Calu3 (cell line): ENCODE results near the gene SNTG2. TPM values are rescaled to one million over a fixed set of nuclear protein-coding genes. Genes with fewer than 3 reads are reported as not detected.

ENCODE experiments used
- BruUV-seq: library from RNA; stranded (reverse); fragments of 400-500 nt; replicated peaks from 2 replicates; lab custom pipeline; 2021; lab: Mats Ljungman, UMichigan
- CTCF ChIA-PET: fragments of 300-600 bp; sonication (Branson Sonifier 250); formaldehyde crosslinking; loops from one replicate; lab custom pipeline; 2022; ENCODE audit warnings: antibody characterized with exemption; lab: Charles Lee
- DNase-seq: peaks from one replicate; pipeline ENCODE4 v3.0.0; 2022
- H3K27ac Mint-ChIP-seq: one replicate; pipeline ENCODE4 v1.8.0; 2022; ENCODE audit warnings: mixed read lengths; ENCODE audit not compliant: unreplicated experiment
- H3K27me3 Mint-ChIP-seq: one replicate; pipeline ENCODE4 v1.8.0; 2022; ENCODE audit warnings: mixed read lengths; ENCODE audit not compliant: unreplicated experiment
- H3K36me3 Mint-ChIP-seq: one replicate; pipeline ENCODE4 v1.8.0; 2022; ENCODE audit warnings: mild to moderate bottlenecking, moderate library complexity, mixed read lengths; ENCODE audit not compliant: insufficient read depth, unreplicated experiment
- H3K4me1 Mint-ChIP-seq: one replicate; pipeline ENCODE4 v1.8.0; 2022; ENCODE audit warnings: mild to moderate bottlenecking, low read depth, mixed read lengths; ENCODE audit not compliant: unreplicated experiment
- H3K4me3 Mint-ChIP-seq: one replicate; pipeline ENCODE4 v1.8.0; 2022; ENCODE audit warnings: mild to moderate bottlenecking, low read depth, moderate library complexity, mixed read lengths; ENCODE audit not compliant: unreplicated experiment
- H3K9me3 Mint-ChIP-seq: one replicate; pipeline ENCODE4 v1.8.0; 2022; ENCODE audit warnings: low read depth, mixed read lengths; ENCODE audit not compliant: unreplicated experiment
- CTCF ChIP-seq: fragments of 200-600 bp; IDR thresholded peaks from one replicate; pipeline ENCODE4 v1.8.0; 2022; ENCODE audit warnings: antibody characterized with exemption; ENCODE audit not compliant: unreplicated experiment
- intact Hi-C: fragments of 100-400 bp; cut with micrococcal nuclease; formaldehyde crosslinking; loops from one replicate; pipeline ENCODE4 v1.10.0; 2022; ENCODE audit not compliant: unreplicated experiment
- total RNA-seq: library from RNA; stranded (reverse); gene quantifications from 2 replicates; pipeline ENCODE4 v1.2.3, GENCODE V29; 2022

Gene SNTG2
- total RNA-seq, 1 experiment from 2014 or later: not detected

GRCh38 chr2:1183300-1183699 lies 232.7 kb downstream of the SNTG2 start:
- peaks cover 19% of the 10 kb centered on the region for H3K9me3 Mint-ChIP-seq
- H3K27me3 Mint-ChIP-seq: no peaks in the 10 kb centered on the region
- intact Hi-C loops: no loop called here
- no TSS peak for BruUV-seq
- H3K36me3 Mint-ChIP-seq: no peaks in the 10 kb centered on the region
- no peaks in the 10 kb centered on the region for H3K4me1 Mint-ChIP-seq
- CTCF ChIA-PET: no interaction called here
- TF ChIP-seq CTCF: no peak
- H3K4me3 Mint-ChIP-seq: no peak overlapping the region
- H3K27ac Mint-ChIP-seq: no peak overlapping the region
- DNase-seq: no peak

GRCh38 chr2:1186421-1186820 lies 235.8 kb downstream of the SNTG2 start:
- CTCF ChIA-PET: no interaction called here
- Mint-ChIP-seq H3K9me3 (peaks cover 19% of the 10 kb centered on the region), H3K27me3 (no peaks in the 10 kb centered on the region), H3K27ac (no peak overlapping the region), H3K4me3 (no peak overlapping the region), H3K36me3 (no peaks in the 10 kb centered on the region), H3K4me1 (no peaks in the 10 kb centered on the region)
- TF ChIP-seq CTCF: no peak
- intact Hi-C loops: no loop called here
- DNase-seq: no peak
- BruUV-seq: no TSS peak

- DNase-seq: no peak
- intact Hi-C loops: no loop called here
- no peak for TF ChIP-seq CTCF
- Mint-ChIP-seq H3K27ac (no peak overlapping the region), H3K4me3 (no peak overlapping the region), H3K4me1 (no peaks in the 10 kb centered on the region), H3K9me3 (peaks cover 16% of the 10 kb centered on the region), H3K36me3 (no peaks in the 10 kb centered on the region), H3K27me3 (no peaks in the 10 kb centered on the region)
- CTCF ChIA-PET: no interaction called here
- BruUV-seq: no TSS peak
Measured at GRCh38 chr2:1187189-1187588, 236.5 kb downstream of the SNTG2 start.

GRCh38 chr2:1192121-1192520 lies 241.5 kb downstream of the SNTG2 start:
- CTCF ChIA-PET: no interaction called here
- BruUV-seq: no TSS peak

More at GRCh38 chr2:1192121-1192520, 241.5 kb downstream of the SNTG2 start:
- DNase-seq: no peak
- no peak overlapping the region for H3K4me3 Mint-ChIP-seq
- TF ChIP-seq CTCF: no peak
- no peaks in the 10 kb centered on the region for H3K27me3 Mint-ChIP-seq
- intact Hi-C loops: no loop called here
- H3K36me3 Mint-ChIP-seq: no peaks in the 10 kb centered on the region
- no peaks in the 10 kb centered on the region for H3K4me1 Mint-ChIP-seq
- H3K9me3 Mint-ChIP-seq: peaks cover 12% of the 10 kb centered on the region
- no peak overlapping the region for H3K27ac Mint-ChIP-seq
